HG03457 (cell line): Measurements from ENCODE around the gene JAG1.
"Not testable (repeated sequence)": the region's sequence is repeated elsewhere in the genome, so short reads cannot be mapped to it uniquely, and the experiment has no call there.

Source experiments
- ATAC-seq: cut with Tn5 transposase; IDR thresholded peaks from one replicate; pipeline ENCODE4 v1.9.1; 2021; ENCODE audit warnings: moderate number of reproducible peaks; ENCODE audit not compliant: unreplicated experiment

The JAG1 gene

GRCh38 chr20:10590446-10590845, 83.4 kb downstream of the JAG1 start:
- not testable (repeated sequence) for ATAC-seq
